Measurements from ENCODE around the gene GARS1.

GARS1 gene

GRCh38 chr7:30682212-30683083 lies 87.8 kb downstream of the GARS1 start, which contains the start of gene CRHR2:
Gene CRHR2 (minus strand): TSS chr7:30682456. CDS start chr7:30682280, 176 bp downstream.
- DNase-seq: peak; percentile 57

GRCh38 chr7:30683306-30683705 lies 88.6 kb downstream of the GARS1 start:
- no peak for DNase-seq
